K562 (cell line): Measurements from ENCODE around the gene MZB1. TPM values are rescaled to one million over a fixed set of nuclear protein-coding genes. Genes with fewer than 3 reads are reported as not detected.

ENCODE experiments used
- ARHGAP35 ChIP-seq: fragments of 450-650 bp; IDR thresholded peaks from 2 replicates; pipeline ENCODE4 v1.6.1; 2018; ENCODE audit not compliant: partially characterized antibody
- CBX2 ChIP-seq: fragments of 200-600 bp; sonication (generic); IDR thresholded peaks from one replicate; pipeline ENCODE4 v1.6.1; 2012; ENCODE audit warnings: mild to moderate bottlenecking, low read length, inconsistent platforms; ENCODE audit not compliant: insufficient read depth, poor library complexity, severe bottlenecking
- EP300 ChIP-seq: IDR thresholded peaks from 2 replicates; pipeline ENCODE4 v1.6.1; 2012; ENCODE audit warnings: low read length, improper control_type of control experiment
- ETV6 ChIP-seq, 3 experiments: fragments of 150-350 bp in 1 of 3; sonication (generic) in 1 of 3; formaldehyde crosslinking in 1 of 3; IDR thresholded peaks; 2 replicates each; pipeline versions ENCODE4 v1.6.1 to v1.8.0; 2014 to 2022; ENCODE audit warnings: borderline replicate concordance in 2 of 3, low read depth in 2 of 3, antibody characterized with exemption in 1 of 3, low read length in 1 of 3, mild to moderate bottlenecking in 1 of 3, missing genetic modification reagents in 1 of 3
- SUPT5H ChIP-seq: fragments of 450-650 bp; IDR thresholded peaks from 2 replicates; pipeline ENCODE4 v1.6.1; 2016
- TCF7L2 ChIP-seq: fragments of 150-350 bp; IDR thresholded peaks from 2 replicates; pipeline ENCODE4 v1.6.1; 2016; ENCODE audit warnings: low read depth, mild to moderate bottlenecking, low read length, moderate library complexity
- ZFP36 ChIP-seq: fragments of 150-350 bp; IDR thresholded peaks from 2 replicates; pipeline ENCODE4 v1.6.1; 2018; ENCODE audit warnings: low read length, low read depth; ENCODE audit not compliant: partially characterized antibody
- polyA plus RNA-seq, 8 experiments: library from polyadenylated mRNA; depleted of rRNA in 4 of 8; stranded (reverse) in 5 of 8; unstranded in 3 of 8; fragments of >200 nt; fragmentation: Nextera tagmentation in 2 of 8; fragmentation: Illumina TruSeq in 1 of 8; extraction: Ambion mirVana in 2 of 8; extraction: Trizol in 1 of 8; gene quantifications; 2 replicates each; pipeline versions ENCODE4 v1.2.1 to v1.2.3, GENCODE V29; 2011 to 2014; ENCODE audit warnings: inconsistent platforms in 1 of 8, missing spikeins in 1 of 8
- total RNA-seq, 7 experiments: library from RNA; depleted of rRNA in 6 of 7; stranded (reverse); fragments of >200 nt in 6 of 7; fragmentation: Illumina TruSeq in 2 of 7; extraction: Trizol in 2 of 7; gene quantifications; 2 replicates each; pipeline versions ENCODE4 v1.2.1 to v1.2.3, GENCODE V29; 2011 to 2021; ENCODE audit warnings: low replicate concordance in 1 of 7
- TF ChIP-seq, protein P1 (sequence below): fragments of 450-650 bp; formaldehyde crosslinking; IDR thresholded peaks from 2 replicates; pipeline ENCODE4 v1.4.0; 2022; ENCODE audit warnings: missing genetic modification characterization
- TF ChIP-seq, protein P2 (sequence below), 2 experiments: fragments of 450-650 bp; IDR thresholded peaks; 2 replicates each; pipeline ENCODE4 v1.6.1; 2018; ENCODE audit warnings: mild to moderate bottlenecking in 2 of 2, low read depth in 1 of 2; ENCODE audit not compliant: partially characterized antibody in 2 of 2
- TF ChIP-seq, protein P3 (sequence below): sonication (generic); formaldehyde crosslinking; IDR thresholded peaks from 2 replicates; pipeline ENCODE4 v1.8.0; 2023; ENCODE audit warnings: mild to moderate bottlenecking, missing genetic modification reagents
- TF ChIP-seq, protein P4 (sequence below): fragments of 450-650 bp; IDR thresholded peaks from 2 replicates; pipeline ENCODE4 v1.7.0; 2016; ENCODE audit warnings: borderline replicate concordance
- TF ChIP-seq, protein P5 (sequence below): fragments of 450-650 bp; formaldehyde crosslinking; IDR thresholded peaks from 2 replicates; pipeline ENCODE4 v1.4.0; 2022; ENCODE audit warnings: missing genetic modification characterization

MZB1 gene
- total and polyA plus RNA-seq, 9 of the 15 experiments (the other 6 are each of a cell fraction or from before 2014, with no cell fraction given): 0.13 to 0.31 TPM; not detected in 7

DNA sequence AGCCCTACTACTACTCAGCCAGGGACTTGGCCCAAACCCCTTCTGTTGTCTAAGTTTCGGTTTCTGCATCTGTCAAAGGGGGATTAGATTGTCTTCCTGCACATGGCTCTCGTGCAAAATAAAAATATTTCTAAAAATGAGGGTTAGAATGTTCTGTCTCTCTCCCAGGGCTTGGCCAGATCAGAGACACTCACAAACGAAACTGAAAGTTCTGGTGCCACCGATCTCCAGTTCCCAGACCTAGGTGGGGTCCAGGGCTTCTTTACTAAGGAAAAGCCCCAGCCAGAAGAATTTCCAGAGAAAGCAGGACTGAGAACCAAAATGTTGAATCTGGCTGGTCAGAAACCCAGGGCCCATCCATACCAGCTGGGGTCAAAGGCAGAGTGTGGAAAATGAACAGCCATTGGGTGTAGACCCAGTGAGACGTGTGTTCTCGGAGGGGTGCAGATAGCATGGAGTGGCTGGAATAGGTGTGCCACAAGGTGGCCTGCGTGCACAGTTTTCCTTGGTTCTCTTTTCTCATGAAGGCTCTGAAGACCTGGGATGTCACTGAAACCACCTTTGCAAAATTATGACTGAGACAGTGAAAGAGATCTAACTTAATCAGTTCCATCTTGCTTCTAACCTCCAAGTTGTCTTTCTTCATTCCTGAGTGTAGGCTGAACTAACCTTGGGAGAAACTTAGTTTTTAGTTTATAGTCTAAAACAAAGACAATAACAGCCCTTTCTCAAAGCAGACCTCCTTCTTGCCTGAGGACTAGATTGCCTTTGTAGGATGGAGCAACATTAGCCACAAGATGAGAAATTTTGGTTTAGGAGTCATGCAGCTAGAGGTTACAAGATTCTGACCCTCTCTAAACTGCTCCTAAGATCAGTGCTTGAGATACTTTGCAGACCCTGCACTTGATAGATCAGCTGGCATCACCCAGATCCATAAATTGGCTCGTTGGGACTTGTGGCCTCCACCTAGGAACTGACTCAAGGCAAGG is 4.4 kb downstream of the MZB1 start (continued):
- no peak for TF ChIP-seq CBX2
- TF ChIP-seq ZFP36: no peak
- TF ChIP-seq, protein P1, sequence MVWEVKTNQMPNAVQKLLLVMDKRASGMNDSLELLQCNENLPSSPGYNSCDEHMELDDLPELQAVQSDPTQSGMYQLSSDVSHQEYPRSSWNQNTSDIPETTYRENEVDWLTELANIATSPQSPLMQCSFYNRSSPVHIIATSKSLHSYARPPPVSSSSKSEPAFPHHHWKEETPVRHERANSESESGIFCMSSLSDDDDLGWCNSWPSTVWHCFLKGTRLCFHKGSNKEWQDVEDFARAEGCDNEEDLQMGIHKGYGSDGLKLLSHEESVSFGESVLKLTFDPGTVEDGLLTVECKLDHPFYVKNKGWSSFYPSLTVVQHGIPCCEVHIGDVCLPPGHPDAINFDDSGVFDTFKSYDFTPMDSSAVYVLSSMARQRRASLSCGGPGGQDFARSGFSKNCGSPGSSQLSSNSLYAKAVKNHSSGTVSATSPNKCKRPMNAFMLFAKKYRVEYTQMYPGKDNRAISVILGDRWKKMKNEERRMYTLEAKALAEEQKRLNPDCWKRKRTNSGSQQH: no peak
- no peak for TF ChIP-seq ETV6 (IDR thresholded peaks at IDR 0.05; ENCODE audit: borderline replicate concordance in 1 of 2, low read depth in 2 of 2, low read length in 1 of 2)
- TF ChIP-seq ETV6 (CRISPR knock-in tag; IDR thresholded peaks at IDR 0.05; ENCODE audit: borderline replicate concordance): no peak
- TF ChIP-seq, protein P2, sequence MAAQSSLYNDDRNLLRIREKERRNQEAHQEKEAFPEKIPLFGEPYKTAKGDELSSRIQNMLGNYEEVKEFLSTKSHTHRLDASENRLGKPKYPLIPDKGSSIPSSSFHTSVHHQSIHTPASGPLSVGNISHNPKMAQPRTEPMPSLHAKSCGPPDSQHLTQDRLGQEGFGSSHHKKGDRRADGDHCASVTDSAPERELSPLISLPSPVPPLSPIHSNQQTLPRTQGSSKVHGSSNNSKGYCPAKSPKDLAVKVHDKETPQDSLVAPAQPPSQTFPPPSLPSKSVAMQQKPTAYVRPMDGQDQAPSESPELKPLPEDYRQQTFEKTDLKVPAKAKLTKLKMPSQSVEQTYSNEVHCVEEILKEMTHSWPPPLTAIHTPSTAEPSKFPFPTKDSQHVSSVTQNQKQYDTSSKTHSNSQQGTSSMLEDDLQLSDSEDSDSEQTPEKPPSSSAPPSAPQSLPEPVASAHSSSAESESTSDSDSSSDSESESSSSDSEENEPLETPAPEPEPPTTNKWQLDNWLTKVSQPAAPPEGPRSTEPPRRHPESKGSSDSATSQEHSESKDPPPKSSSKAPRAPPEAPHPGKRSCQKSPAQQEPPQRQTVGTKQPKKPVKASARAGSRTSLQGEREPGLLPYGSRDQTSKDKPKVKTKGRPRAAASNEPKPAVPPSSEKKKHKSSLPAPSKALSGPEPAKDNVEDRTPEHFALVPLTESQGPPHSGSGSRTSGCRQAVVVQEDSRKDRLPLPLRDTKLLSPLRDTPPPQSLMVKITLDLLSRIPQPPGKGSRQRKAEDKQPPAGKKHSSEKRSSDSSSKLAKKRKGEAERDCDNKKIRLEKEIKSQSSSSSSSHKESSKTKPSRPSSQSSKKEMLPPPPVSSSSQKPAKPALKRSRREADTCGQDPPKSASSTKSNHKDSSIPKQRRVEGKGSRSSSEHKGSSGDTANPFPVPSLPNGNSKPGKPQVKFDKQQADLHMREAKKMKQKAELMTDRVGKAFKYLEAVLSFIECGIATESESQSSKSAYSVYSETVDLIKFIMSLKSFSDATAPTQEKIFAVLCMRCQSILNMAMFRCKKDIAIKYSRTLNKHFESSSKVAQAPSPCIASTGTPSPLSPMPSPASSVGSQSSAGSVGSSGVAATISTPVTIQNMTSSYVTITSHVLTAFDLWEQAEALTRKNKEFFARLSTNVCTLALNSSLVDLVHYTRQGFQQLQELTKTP (IDR thresholded peaks at IDR 0.05; ENCODE audit: low read depth in 1 of 2, partially characterized antibody in 2 of 2): peak in 1 of 2 experiments; percentile 59
- TF ChIP-seq ARHGAP35: no peak
- TF ChIP-seq, protein P3, sequence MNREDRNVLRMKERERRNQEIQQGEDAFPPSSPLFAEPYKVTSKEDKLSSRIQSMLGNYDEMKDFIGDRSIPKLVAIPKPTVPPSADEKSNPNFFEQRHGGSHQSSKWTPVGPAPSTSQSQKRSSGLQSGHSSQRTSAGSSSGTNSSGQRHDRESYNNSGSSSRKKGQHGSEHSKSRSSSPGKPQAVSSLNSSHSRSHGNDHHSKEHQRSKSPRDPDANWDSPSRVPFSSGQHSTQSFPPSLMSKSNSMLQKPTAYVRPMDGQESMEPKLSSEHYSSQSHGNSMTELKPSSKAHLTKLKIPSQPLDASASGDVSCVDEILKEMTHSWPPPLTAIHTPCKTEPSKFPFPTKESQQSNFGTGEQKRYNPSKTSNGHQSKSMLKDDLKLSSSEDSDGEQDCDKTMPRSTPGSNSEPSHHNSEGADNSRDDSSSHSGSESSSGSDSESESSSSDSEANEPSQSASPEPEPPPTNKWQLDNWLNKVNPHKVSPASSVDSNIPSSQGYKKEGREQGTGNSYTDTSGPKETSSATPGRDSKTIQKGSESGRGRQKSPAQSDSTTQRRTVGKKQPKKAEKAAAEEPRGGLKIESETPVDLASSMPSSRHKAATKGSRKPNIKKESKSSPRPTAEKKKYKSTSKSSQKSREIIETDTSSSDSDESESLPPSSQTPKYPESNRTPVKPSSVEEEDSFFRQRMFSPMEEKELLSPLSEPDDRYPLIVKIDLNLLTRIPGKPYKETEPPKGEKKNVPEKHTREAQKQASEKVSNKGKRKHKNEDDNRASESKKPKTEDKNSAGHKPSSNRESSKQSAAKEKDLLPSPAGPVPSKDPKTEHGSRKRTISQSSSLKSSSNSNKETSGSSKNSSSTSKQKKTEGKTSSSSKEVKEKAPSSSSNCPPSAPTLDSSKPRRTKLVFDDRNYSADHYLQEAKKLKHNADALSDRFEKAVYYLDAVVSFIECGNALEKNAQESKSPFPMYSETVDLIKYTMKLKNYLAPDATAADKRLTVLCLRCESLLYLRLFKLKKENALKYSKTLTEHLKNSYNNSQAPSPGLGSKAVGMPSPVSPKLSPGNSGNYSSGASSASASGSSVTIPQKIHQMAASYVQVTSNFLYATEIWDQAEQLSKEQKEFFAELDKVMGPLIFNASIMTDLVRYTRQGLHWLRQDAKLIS (CRISPR knock-in tag): no peak
- TF ChIP-seq SUPT5H: no peak
- TF ChIP-seq, protein P4, sequence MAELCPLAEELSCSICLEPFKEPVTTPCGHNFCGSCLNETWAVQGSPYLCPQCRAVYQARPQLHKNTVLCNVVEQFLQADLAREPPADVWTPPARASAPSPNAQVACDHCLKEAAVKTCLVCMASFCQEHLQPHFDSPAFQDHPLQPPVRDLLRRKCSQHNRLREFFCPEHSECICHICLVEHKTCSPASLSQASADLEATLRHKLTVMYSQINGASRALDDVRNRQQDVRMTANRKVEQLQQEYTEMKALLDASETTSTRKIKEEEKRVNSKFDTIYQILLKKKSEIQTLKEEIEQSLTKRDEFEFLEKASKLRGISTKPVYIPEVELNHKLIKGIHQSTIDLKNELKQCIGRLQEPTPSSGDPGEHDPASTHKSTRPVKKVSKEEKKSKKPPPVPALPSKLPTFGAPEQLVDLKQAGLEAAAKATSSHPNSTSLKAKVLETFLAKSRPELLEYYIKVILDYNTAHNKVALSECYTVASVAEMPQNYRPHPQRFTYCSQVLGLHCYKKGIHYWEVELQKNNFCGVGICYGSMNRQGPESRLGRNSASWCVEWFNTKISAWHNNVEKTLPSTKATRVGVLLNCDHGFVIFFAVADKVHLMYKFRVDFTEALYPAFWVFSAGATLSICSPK: no peak
- TF ChIP-seq EP300: peak; percentile 14; the same call in 1 of the 2 replicates
- TF ChIP-seq, protein P5, sequence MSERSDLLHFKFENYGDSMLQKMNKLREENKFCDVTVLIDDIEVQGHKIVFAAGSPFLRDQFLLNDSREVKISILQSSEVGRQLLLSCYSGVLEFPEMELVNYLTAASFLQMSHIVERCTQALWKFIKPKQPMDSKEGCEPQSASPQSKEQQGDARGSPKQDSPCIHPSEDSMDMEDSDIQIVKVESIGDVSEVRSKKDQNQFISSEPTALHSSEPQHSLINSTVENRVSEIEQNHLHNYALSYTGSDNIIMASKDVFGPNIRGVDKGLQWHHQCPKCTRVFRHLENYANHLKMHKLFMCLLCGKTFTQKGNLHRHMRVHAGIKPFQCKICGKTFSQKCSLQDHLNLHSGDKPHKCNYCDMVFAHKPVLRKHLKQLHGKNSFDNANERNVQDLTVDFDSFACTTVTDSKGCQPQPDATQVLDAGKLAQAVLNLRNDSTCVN (CRISPR knock-in tag): no peak
- TF ChIP-seq TCF7L2: no peak
